Prostate gland (tissue), 2 donors: Measurements from ENCODE around the gene SPP2. TPM values are rescaled to one million over a fixed set of nuclear protein-coding genes. Genes with fewer than 3 reads are reported as not detected.

Experiments used
- DNase-seq: peaks from one replicate; pipeline ENCODE4 v3.0.0-alpha.2; 2019; ENCODE audit warnings: low spot score
- H3K27ac ChIP-seq, 2 donors: fragments of 200-600 bp; sonication (generic); 2 replicates each; pipeline ENCODE4 v1.5.1; 2017 to 2019
- H3K27me3 ChIP-seq: fragments of 200-600 bp; sonication (generic); replicated peaks from 2 replicates; pipeline ENCODE4 v1.5.1; 2019; ENCODE audit not compliant: insufficient read depth
- H3K36me3 ChIP-seq, 2 donors: fragments of 200-600 bp; sonication (generic); 1 replicate in 1 of 2; 2 replicates in 1 of 2; pipeline versions ENCODE4 v1.5.1 to v1.8.1; 2017 to 2019
- H3K4me1 ChIP-seq: fragments of 200-600 bp; sonication (generic); replicated peaks from 2 replicates; pipeline ENCODE4 v1.5.1; 2019
- H3K4me3 ChIP-seq, 2 donors: fragments of 200-600 bp; sonication (generic); 2 replicates each; pipeline ENCODE4 v1.5.1; 2017 to 2019
- H3K9me3 ChIP-seq: fragments of 200-600 bp; sonication (generic); 2 replicates; pipeline ENCODE4 v1.5.1; 2017
- CTCF ChIP-seq, 4 experiments: fragments of 200-600 bp in 2 of 4; fragments of 450-650 bp in 2 of 4; sonication (generic) in 2 of 4; IDR thresholded peaks; 1 replicate in 3 of 4; 2 replicates in 1 of 4; pipeline ENCODE4 v1.5.1; 2016 to 2019; ENCODE audit warnings: antibody characterized with exemption in 4 of 4, mild to moderate bottlenecking in 2 of 4, moderate library complexity in 2 of 4
- POLR2A ChIP-seq: fragments of 450-650 bp; IDR thresholded peaks from one replicate; pipeline ENCODE4 v1.6.1; 2016; ENCODE audit warnings: antibody characterized with exemption, mild to moderate bottlenecking
- POLR2AphosphoS5 ChIP-seq: sonication (generic); formaldehyde crosslinking; IDR thresholded peaks from one replicate; pipeline ENCODE4 v1.6.1; 2017; ENCODE audit warnings: antibody characterized with exemption
- WGBS: methylation state at CpG from one replicate; pipeline ENCODE4 v1.1.5; 2018; 5-methylcytosine and 5-hydroxymethylcytosine counted together
- intact Hi-C: fragments of 100-400 bp; cut with DNase I; formaldehyde crosslinking; loops from one replicate; pipeline ENCODE4 v1.14.2; 2022
- total RNA-seq, 2 donors: library from RNA; depleted of rRNA; stranded (reverse); fragments of >200 nt; gene quantifications; one replicate each; pipeline ENCODE4 v1.1.0, GENCODE V29; 2016

The SPP2 gene
- total RNA-seq, 2 donors from 2014 or later = not detected

- 93% methylated on average over 10 of the region's 10 CpGs for WGBS
- TF ChIP-seq POLR2A (no peak), CTCF (IDR thresholded peaks at IDR 0.05) (no peak), POLR2AphosphoS5 (no peak)
- Histone ChIP-seq H3K36me3 (no peaks in the 10 kb centered on the region), H3K27ac (no peak overlapping the region), H3K4me1 (no peaks in the 10 kb centered on the region), H3K27me3 (no peaks in the 10 kb centered on the region), H3K9me3 (no peaks in the 10 kb centered on the region), H3K4me3 (no peak overlapping the region)
- DNase-seq = no peak
- intact Hi-C loops = no loop called here
Observed at GRCh38 chr2:234026693-234027254, 23.7 kb upstream of the SPP2 start.

DNA sequence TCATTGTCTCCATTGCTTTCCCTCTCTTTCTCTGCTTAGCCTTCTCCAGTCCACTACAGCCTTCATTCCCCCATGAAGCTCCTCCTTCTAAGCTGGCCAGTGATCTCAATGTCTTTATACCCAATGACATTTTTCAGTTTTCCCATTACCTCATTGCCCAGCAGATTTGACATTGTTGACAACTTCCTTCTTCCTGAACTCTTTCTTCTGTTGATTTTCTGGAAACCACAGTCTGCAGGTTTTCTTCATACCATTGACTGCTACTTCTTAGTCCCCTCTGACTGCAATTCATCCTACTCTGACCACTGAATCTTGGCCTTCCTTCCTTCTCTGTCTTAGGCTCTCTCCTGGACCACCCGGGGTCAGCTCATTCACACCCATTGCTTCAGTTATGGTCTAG lies 22.9 kb upstream of the SPP2 start:
- TF ChIP-seq POLR2AphosphoS5 (no peak), POLR2A (no peak), CTCF (IDR thresholded peaks at IDR 0.05) (no peak)
- Histone ChIP-seq H3K27ac (no peak overlapping the region), H3K4me3 (no peak overlapping the region), H3K9me3 (no peaks in the 10 kb centered on the region), H3K27me3 (no peaks in the 10 kb centered on the region), H3K4me1 (no peaks in the 10 kb centered on the region), H3K36me3 (no peaks in the 10 kb centered on the region)
- 90% methylated on average over 1 of the region's 1 CpG for WGBS
- DNase-seq = no peak
- intact Hi-C loops = no loop called here

DNA sequence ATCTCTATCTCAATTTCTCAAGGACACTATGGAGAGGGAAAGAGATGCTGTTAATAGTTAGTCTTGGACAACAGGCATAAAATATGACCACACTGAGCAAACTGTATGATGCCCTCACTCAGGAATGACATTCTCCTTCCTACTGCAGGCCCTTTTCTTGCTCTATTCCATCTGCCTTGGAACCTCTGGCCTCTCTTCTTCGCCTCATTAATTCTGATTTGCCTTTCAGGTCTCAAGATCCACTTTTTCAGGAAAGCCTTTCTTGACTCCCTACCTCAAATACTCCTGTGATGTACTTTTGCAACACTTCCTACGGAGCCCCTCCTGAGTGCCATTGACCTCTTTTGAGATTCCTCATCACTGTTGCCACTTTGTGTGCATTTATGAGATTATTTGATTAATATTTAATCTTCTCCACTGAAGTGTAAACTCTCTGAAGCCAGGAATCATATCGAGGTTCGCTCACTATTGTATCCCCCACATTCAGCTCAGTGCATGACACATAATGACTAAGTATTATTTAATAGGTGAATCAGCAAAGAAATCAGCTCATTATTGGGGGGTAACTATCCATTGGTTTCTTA lies 21.3 kb upstream of the SPP2 start:
- 88% methylated on average over 4 of the region's 4 CpGs for WGBS
- no peak overlapping the region for H3K27ac ChIP-seq
- TF ChIP-seq POLR2A (no peak), CTCF (IDR thresholded peaks at IDR 0.05) (no peak), POLR2AphosphoS5 (no peak)
- no peaks in the 10 kb centered on the region for H3K27me3 ChIP-seq
- intact Hi-C loops = no loop called here
- no peaks in the 10 kb centered on the region for H3K4me1 ChIP-seq
- no peaks in the 10 kb centered on the region for H3K36me3 ChIP-seq
- DNase-seq = no peak
- no peaks in the 10 kb centered on the region for H3K9me3 ChIP-seq
- no peak overlapping the region for H3K4me3 ChIP-seq

DNA sequence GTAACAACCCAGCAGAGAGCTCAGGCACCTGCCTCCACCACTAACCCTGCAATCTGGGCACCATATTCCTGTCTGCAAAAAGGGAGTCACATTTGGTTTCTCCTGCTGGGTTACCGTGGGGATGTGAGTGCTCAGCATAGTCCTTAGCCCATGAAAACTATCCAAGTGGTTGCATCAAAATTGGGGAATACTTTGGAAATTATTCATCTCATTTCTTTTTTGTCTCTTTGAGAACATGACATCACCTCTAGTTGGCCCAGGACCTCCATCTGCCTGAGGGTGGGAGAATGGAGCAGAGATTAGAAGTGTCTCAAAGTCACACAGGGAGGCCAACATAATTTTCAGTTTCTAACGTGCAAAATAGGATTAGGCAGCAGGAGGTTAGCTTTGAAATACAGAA lies 19.3 kb upstream of the SPP2 start:
- H3K27me3 ChIP-seq = no peaks in the 10 kb centered on the region

More for the DNA sequence above, 19.3 kb upstream of the SPP2 start:
- 45% methylated on average over 2 of the region's 2 CpGs for WGBS
- Histone ChIP-seq H3K9me3 (no peaks in the 10 kb centered on the region), H3K27ac (no peak overlapping the region), H3K4me3 (no peak overlapping the region), H3K36me3 (no peaks in the 10 kb centered on the region), H3K4me1 (no peaks in the 10 kb centered on the region)
- TF ChIP-seq CTCF (IDR thresholded peaks at IDR 0.05) = no peak
- no peak for TF ChIP-seq POLR2A
- TF ChIP-seq POLR2AphosphoS5 = no peak
- intact Hi-C loops = no loop called here
- DNase-seq = no peak
